Measurements from ENCODE around the gene TENM4. TPM values are rescaled to one million over a fixed set of nuclear protein-coding genes. Genes with fewer than 3 reads are reported as not detected.

TENM4 gene
- total RNA-seq, 2 experiments from 2014 or later, result not detected

DNA sequence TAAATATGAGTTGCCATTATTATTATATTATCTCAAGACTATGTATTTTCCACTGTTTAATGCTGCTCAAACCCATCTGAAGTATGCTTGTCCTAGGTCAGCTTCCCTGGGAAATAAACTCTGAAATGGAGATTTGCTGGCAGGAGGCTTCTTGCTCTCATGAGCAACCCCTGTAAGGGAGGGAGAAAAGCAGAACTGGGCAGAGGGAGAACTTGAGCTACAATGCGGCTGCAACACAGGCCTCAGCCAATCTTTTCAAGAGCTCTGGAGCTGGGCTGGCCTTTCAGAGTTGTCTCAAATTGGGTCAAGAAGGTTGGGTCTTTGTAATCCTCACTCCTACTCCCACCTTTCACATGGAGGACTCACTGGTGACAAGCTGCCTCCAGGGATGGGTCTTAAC is 412.6 kb downstream of the TENM4 start:
- intact Hi-C loops (cut with micrococcal nuclease; ENCODE audit: unreplicated experiment), result no loop called here
- no peak overlapping the region for H3K27ac ChIP-seq (ENCODE audit: low read depth, low read length, poor library complexity, severe bottlenecking)
- H3K9me3 ChIP-seq (ENCODE audit: low read length), result no peaks in the 10 kb centered on the region
- ChIA-PET CTCF (ENCODE audit: unreplicated experiment) (no interaction called here), POLR2A (no interaction called here)
- TF ChIP-seq, protein P1, sequence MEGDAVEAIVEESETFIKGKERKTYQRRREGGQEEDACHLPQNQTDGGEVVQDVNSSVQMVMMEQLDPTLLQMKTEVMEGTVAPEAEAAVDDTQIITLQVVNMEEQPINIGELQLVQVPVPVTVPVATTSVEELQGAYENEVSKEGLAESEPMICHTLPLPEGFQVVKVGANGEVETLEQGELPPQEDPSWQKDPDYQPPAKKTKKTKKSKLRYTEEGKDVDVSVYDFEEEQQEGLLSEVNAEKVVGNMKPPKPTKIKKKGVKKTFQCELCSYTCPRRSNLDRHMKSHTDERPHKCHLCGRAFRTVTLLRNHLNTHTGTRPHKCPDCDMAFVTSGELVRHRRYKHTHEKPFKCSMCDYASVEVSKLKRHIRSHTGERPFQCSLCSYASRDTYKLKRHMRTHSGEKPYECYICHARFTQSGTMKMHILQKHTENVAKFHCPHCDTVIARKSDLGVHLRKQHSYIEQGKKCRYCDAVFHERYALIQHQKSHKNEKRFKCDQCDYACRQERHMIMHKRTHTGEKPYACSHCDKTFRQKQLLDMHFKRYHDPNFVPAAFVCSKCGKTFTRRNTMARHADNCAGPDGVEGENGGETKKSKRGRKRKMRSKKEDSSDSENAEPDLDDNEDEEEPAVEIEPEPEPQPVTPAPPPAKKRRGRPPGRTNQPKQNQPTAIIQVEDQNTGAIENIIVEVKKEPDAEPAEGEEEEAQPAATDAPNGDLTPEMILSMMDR (conservative IDR thresholded peaks at IDR 0.05; ENCODE audit: low read length), result no peak
- no peak for TF ChIP-seq EZH2phosphoT487 (IDR thresholded peaks at IDR 0.05; ENCODE audit: borderline replicate concordance, low read depth, low read length)
- no TSS peak for BruUV-seq (replicated peaks)
- H2AFZ ChIP-seq (ENCODE audit: low read length), result no peak overlapping the region
- H3K79me2 ChIP-seq (ENCODE audit: insufficient read depth, low read depth, low read length), result no peaks in the 10 kb centered on the region
- no peaks in the 10 kb centered on the region for H3K9me2 ChIP-seq (ENCODE audit: insufficient read depth, low read length)
- H4K20me1 ChIP-seq (ENCODE audit: insufficient read depth, low read length), result no peaks in the 10 kb centered on the region
- no peaks in the 10 kb centered on the region for H3K36me3 ChIP-seq (ENCODE audit: insufficient read depth, low read length)
- H3K4me2 ChIP-seq (ENCODE audit: low read length), result no peak overlapping the region
- no peak overlapping the region for H3K4me3 ChIP-seq (ENCODE audit: low read depth, low read length, poor library complexity, severe bottlenecking)
- no peak for DNase-seq (ENCODE audit: low spot score)
- H3K4me1 ChIP-seq (ENCODE audit: insufficient read depth, low read length, poor library complexity, severe bottlenecking), result peaks cover 8% of the 10 kb centered on the region

DNA sequence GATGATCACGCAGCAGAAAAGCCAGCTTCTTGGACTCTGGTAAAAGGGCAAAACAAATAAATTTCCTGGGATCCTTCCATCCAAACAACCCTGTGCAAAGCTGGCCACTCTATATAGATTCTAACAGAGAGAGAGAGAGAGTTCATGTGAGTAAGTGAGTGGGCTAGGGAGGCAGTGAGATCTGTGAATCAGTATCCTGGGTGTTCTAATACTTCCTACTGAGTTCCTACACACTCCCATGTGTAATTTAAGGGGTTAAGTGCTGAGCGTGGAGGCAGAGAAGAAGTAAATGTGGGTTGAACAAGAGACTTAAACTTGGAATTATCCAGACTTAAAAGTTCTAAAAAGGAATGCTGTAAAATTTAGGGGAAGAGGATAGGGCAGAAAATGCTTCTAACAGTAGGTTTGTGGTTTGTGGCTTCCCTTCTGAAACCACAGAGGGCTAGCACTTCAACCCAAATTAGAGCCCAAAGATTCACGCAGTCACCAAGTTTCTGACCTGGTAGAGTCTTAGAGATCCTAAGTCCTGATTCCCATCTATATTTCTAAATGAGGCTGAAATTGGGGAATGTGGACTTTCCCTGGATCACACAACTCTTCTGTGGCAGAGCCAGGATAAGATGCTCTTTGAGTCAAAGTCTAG is 413.9 kb downstream of the TENM4 start:
- no peak for TF ChIP-seq EZH2phosphoT487 (IDR thresholded peaks at IDR 0.05; ENCODE audit: borderline replicate concordance, low read depth, low read length)
- TF ChIP-seq, protein P1 (conservative IDR thresholded peaks at IDR 0.05; ENCODE audit: low read length), result no peak
- Histone ChIP-seq H3K9me2 (ENCODE audit: insufficient read depth, low read length) (no peaks in the 10 kb centered on the region), H3K36me3 (ENCODE audit: insufficient read depth, low read length) (no peaks in the 10 kb centered on the region), H3K4me2 (ENCODE audit: low read length) (no peak overlapping the region; the same call in 1 of the 2 replicates), H3K27ac (ENCODE audit: low read depth, low read length, poor library complexity, severe bottlenecking) (no peak overlapping the region), H3K4me3 (ENCODE audit: low read depth, low read length, poor library complexity, severe bottlenecking) (no peak overlapping the region), H4K20me1 (ENCODE audit: insufficient read depth, low read length) (no peaks in the 10 kb centered on the region), H2AFZ (ENCODE audit: low read length) (no peak overlapping the region), H3K4me1 (ENCODE audit: insufficient read depth, low read length, poor library complexity, severe bottlenecking) (peaks cover 8% of the 10 kb centered on the region), H3K9me3 (ENCODE audit: low read length) (no peaks in the 10 kb centered on the region), H3K79me2 (ENCODE audit: insufficient read depth, low read depth, low read length) (no peaks in the 10 kb centered on the region)
- DNase-seq (ENCODE audit: low spot score), result no peak
- intact Hi-C loops (cut with micrococcal nuclease; ENCODE audit: unreplicated experiment), result no loop called here
- no TSS peak for BruUV-seq (replicated peaks)
- ChIA-PET POLR2A (no interaction called here), CTCF (ENCODE audit: unreplicated experiment) (no interaction called here)

DNA sequence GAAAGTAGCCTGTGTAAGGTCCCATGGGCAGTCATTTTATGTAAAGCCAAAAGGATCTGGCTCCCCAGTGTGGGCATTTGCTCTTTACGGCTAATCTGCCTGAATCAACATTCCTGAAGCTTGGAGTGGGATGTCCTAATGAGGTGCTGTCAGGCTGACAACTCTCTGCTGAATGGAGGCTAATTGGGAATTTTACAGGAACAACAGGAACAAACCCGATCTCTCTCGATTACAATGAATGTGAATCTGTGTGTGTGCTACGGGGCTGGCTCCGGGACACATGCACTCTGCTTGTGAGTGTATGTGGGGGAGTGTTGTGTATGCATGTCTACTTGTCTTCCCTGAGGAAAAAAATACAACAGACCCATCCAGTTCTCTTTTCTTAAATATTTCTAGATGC is 415.2 kb downstream of the TENM4 start:
- no peak overlapping the region for H2AFZ ChIP-seq (ENCODE audit: low read length)
- H3K36me3 ChIP-seq (ENCODE audit: insufficient read depth, low read length), result no peaks in the 10 kb centered on the region
- no peak overlapping the region for H3K4me3 ChIP-seq (ENCODE audit: low read depth, low read length, poor library complexity, severe bottlenecking)
- BruUV-seq (replicated peaks), result no TSS peak
- H3K27ac ChIP-seq (ENCODE audit: low read depth, low read length, poor library complexity, severe bottlenecking), result no peak overlapping the region
- H3K4me1 ChIP-seq (ENCODE audit: insufficient read depth, low read length, poor library complexity, severe bottlenecking), result peaks cover 8% of the 10 kb centered on the region
- DNase-seq (ENCODE audit: low spot score), result no peak
- CTCF ChIA-PET (ENCODE audit: unreplicated experiment), result no interaction called here
- TF ChIP-seq EZH2phosphoT487 (IDR thresholded peaks at IDR 0.05; ENCODE audit: borderline replicate concordance, low read depth, low read length), result no peak
- TF ChIP-seq, protein P1 (conservative IDR thresholded peaks at IDR 0.05; ENCODE audit: low read length), result no peak
- no peaks in the 10 kb centered on the region for H3K9me3 ChIP-seq (ENCODE audit: low read length)
- POLR2A ChIA-PET, result interaction anchor here (0.6 kb wide), 1 partner anchor 61 kb away, joined by 5 read pairs; no protein-coding TSS in a partner anchor
- H3K4me2 ChIP-seq (ENCODE audit: low read length), result no peak overlapping the region
- no peaks in the 10 kb centered on the region for H3K79me2 ChIP-seq (ENCODE audit: insufficient read depth, low read depth, low read length)
- H3K9me2 ChIP-seq (ENCODE audit: insufficient read depth, low read length), result no peaks in the 10 kb centered on the region
- intact Hi-C loops (cut with micrococcal nuclease; ENCODE audit: unreplicated experiment), result no loop called here
- H4K20me1 ChIP-seq (ENCODE audit: insufficient read depth, low read length), result no peaks in the 10 kb centered on the region
